ES-I3 (cell line): ENCODE data around the gene PLA2R1.
A peak's percentile ranks its signal among the peaks of the same experiment; 100 is the strongest.

ENCODE experiments used
- H3K36me3 ChIP-seq: 2 replicates; pipeline ENCODE4 v1.6.1; 2013; ENCODE audit warnings: mild to moderate bottlenecking, low read length, control low read depth, moderate library complexity; ENCODE audit not compliant: insufficient read depth
- H3K4me1 ChIP-seq: 2 replicates; pipeline ENCODE4 v1.6.1; 2013; ENCODE audit warnings: mild to moderate bottlenecking, control low read depth, low read length; ENCODE audit not compliant: insufficient read depth
- H3K9ac ChIP-seq: 2 replicates; pipeline ENCODE4 v1.6.1; 2013; ENCODE audit warnings: low read depth, mild to moderate bottlenecking, low read length, moderate library complexity
- H3K9me3 ChIP-seq: 2 replicates; pipeline ENCODE4 v1.6.1; 2013; ENCODE audit warnings: mild to moderate bottlenecking, low read length, moderate library complexity; ENCODE audit not compliant: control insufficient read depth, insufficient read depth

PLA2R1 gene

GRCh38 chr2:160033732-160034392, 28.6 kb downstream of the PLA2R1 start:
- 0 out of 2 replicates have a peak, but pooled peaks cover 3% of the 10 kb centered on the region for H3K4me1 ChIP-seq
- H3K36me3 ChIP-seq = no peaks in the 10 kb centered on the region
- H3K9me3 ChIP-seq = no peaks in the 10 kb centered on the region
- H3K9ac ChIP-seq = no peak overlapping the region

GRCh38 chr2:160029270-160029628, 33.2 kb downstream of the PLA2R1 start:
- H3K9me3 ChIP-seq = no peaks in the 10 kb centered on the region
- no peaks in the 10 kb centered on the region for H3K4me1 ChIP-seq
- no peak overlapping the region for H3K9ac ChIP-seq
- no peaks in the 10 kb centered on the region for H3K36me3 ChIP-seq

GRCh38 chr2:160028431-160029269, 33.8 kb downstream of the PLA2R1 start:
- Histone ChIP-seq H3K9me3 (no peaks in the 10 kb centered on the region), H3K36me3 (no peaks in the 10 kb centered on the region), H3K9ac (no peak overlapping the region), H3K4me1 (no peaks in the 10 kb centered on the region)

- H3K36me3 ChIP-seq = no peaks in the 10 kb centered on the region; the same call in 1 of the 2 replicates
- peaks cover 3% of the 10 kb centered on the region; the same call in 1 of the 2 replicates for H3K9me3 ChIP-seq
- no peak overlapping the region for H3K9ac ChIP-seq
- H3K4me1 ChIP-seq = no peaks in the 10 kb centered on the region
Observed at GRCh38 chr2:160022162-160022561, 40.3 kb downstream of the PLA2R1 start.

- no peaks in the 10 kb centered on the region for H3K4me1 ChIP-seq
- no peak overlapping the region for H3K9ac ChIP-seq
- peaks cover 3% of the 10 kb centered on the region; the same call in 1 of the 2 replicates for H3K9me3 ChIP-seq
- no peaks in the 10 kb centered on the region; the same call in 1 of the 2 replicates for H3K36me3 ChIP-seq
Observed at GRCh38 chr2:160019374-160020090, 42.9 kb downstream of the PLA2R1 start.

GRCh38 chr2:160015746-160016145, 46.7 kb downstream of the PLA2R1 start:
- Histone ChIP-seq H3K9ac (no peak overlapping the region), H3K36me3 (no peaks in the 10 kb centered on the region), H3K9me3 (no peaks in the 10 kb centered on the region), H3K4me1 (no peaks in the 10 kb centered on the region)

GRCh38 chr2:160014227-160014626, 48.2 kb downstream of the PLA2R1 start:
- Histone ChIP-seq H3K9me3 (no peaks in the 10 kb centered on the region), H3K36me3 (no peaks in the 10 kb centered on the region; the same call in 1 of the 2 replicates), H3K9ac (no peak overlapping the region), H3K4me1 (no peaks in the 10 kb centered on the region)

GRCh38 chr2:160010361-160011145, 51.9 kb downstream of the PLA2R1 start:
- peaks cover 10% of the 10 kb centered on the region; the same call in 1 of the 2 replicates for H3K4me1 ChIP-seq
- no peak overlapping the region for H3K9ac ChIP-seq
- H3K9me3 ChIP-seq = no peaks in the 10 kb centered on the region

GRCh38 chr2:160007111-160007510, 55.3 kb downstream of the PLA2R1 start:
- peak overlapping the region; percentile 45; the same call in 1 of the 2 replicates for H3K9ac ChIP-seq
- H3K36me3 ChIP-seq = peaks cover 5% of the 10 kb centered on the region; the same call in 1 of the 2 replicates
- peaks cover 10% of the 10 kb centered on the region; the same call in 1 of the 2 replicates for H3K4me1 ChIP-seq
- H3K9me3 ChIP-seq = no peaks in the 10 kb centered on the region

More at GRCh38 chr2:160010361-160011145, 51.9 kb downstream of the PLA2R1 start:
- H3K36me3 ChIP-seq = no peaks in the 10 kb centered on the region; the same call in 1 of the 2 replicates

GRCh38 chr2:160006475-160006874, 55.9 kb downstream of the PLA2R1 start:
- no peaks in the 10 kb centered on the region for H3K9me3 ChIP-seq
- H3K9ac ChIP-seq = no peak overlapping the region
- peaks cover 5% of the 10 kb centered on the region; the same call in 1 of the 2 replicates for H3K36me3 ChIP-seq
- H3K4me1 ChIP-seq = peaks cover 10% of the 10 kb centered on the region; the same call in 1 of the 2 replicates

GRCh38 chr2:160005908-160006307, 56.5 kb downstream of the PLA2R1 start:
- Histone ChIP-seq H3K9ac (no peak overlapping the region), H3K36me3 (peaks cover 5% of the 10 kb centered on the region; the same call in 1 of the 2 replicates), H3K9me3 (no peaks in the 10 kb centered on the region), H3K4me1 (peaks cover 10% of the 10 kb centered on the region; the same call in 1 of the 2 replicates)

GRCh38 chr2:160005476-160005875, 56.9 kb downstream of the PLA2R1 start:
- Histone ChIP-seq H3K9me3 (no peaks in the 10 kb centered on the region), H3K9ac (no peak overlapping the region), H3K4me1 (peaks cover 10% of the 10 kb centered on the region; the same call in 1 of the 2 replicates), H3K36me3 (peaks cover 5% of the 10 kb centered on the region; the same call in 1 of the 2 replicates)

- no peaks in the 10 kb centered on the region for H3K36me3 ChIP-seq
- no peak overlapping the region for H3K9ac ChIP-seq
- no peaks in the 10 kb centered on the region for H3K4me1 ChIP-seq
- H3K9me3 ChIP-seq = peaks cover 6% of the 10 kb centered on the region; the same call in 1 of the 2 replicates
Observed at GRCh38 chr2:159998961-159999360, 63.5 kb downstream of the PLA2R1 start.
